LNCaP clone FGC (cell line): Measurements from ENCODE around the gene OPCML.

Source experiments
- DNase-seq: peaks from one replicate; pipeline ENCODE4 v3.0.0-alpha.2; 2011; ENCODE audit warnings: low read depth
- H3K4me3 ChIP-seq: 2 replicates; pipeline ENCODE4 v1.5.1; 2011; ENCODE audit warnings: mild to moderate bottlenecking, low read depth, low read length, control low read depth
- TF ChIP-seq, protein P1 (sequence below): IDR thresholded peaks from 2 replicates; pipeline ENCODE4 v1.5.1; 2012; ENCODE audit warnings: mild to moderate bottlenecking; ENCODE audit not compliant: control insufficient read depth, insufficient read depth; ENCODE audit errors: extremely low read depth

Gene OPCML

DNA sequence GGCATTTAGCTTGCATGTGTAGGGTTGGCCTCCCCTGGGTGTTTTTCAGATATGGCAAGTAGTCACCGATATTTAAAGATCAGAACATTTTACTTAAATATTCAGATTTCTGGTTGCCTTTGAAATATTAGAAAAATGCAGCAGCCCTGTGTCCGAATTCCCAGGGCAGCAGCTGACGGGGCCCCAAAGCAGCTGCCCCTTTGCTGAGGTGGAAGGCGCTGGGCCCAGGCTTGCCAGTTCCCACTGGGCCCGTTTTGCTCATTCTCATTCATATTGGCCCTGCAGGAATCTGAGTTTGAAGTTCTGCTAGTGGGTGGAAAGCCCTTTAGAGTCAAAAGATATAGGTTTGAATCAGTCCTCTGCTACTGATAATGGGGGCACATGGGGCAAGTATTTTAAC lies 692.1 kb downstream of the OPCML start:
- no peak for DNase-seq
- TF ChIP-seq, protein P1, sequence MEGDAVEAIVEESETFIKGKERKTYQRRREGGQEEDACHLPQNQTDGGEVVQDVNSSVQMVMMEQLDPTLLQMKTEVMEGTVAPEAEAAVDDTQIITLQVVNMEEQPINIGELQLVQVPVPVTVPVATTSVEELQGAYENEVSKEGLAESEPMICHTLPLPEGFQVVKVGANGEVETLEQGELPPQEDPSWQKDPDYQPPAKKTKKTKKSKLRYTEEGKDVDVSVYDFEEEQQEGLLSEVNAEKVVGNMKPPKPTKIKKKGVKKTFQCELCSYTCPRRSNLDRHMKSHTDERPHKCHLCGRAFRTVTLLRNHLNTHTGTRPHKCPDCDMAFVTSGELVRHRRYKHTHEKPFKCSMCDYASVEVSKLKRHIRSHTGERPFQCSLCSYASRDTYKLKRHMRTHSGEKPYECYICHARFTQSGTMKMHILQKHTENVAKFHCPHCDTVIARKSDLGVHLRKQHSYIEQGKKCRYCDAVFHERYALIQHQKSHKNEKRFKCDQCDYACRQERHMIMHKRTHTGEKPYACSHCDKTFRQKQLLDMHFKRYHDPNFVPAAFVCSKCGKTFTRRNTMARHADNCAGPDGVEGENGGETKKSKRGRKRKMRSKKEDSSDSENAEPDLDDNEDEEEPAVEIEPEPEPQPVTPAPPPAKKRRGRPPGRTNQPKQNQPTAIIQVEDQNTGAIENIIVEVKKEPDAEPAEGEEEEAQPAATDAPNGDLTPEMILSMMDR: no peak

DNA sequence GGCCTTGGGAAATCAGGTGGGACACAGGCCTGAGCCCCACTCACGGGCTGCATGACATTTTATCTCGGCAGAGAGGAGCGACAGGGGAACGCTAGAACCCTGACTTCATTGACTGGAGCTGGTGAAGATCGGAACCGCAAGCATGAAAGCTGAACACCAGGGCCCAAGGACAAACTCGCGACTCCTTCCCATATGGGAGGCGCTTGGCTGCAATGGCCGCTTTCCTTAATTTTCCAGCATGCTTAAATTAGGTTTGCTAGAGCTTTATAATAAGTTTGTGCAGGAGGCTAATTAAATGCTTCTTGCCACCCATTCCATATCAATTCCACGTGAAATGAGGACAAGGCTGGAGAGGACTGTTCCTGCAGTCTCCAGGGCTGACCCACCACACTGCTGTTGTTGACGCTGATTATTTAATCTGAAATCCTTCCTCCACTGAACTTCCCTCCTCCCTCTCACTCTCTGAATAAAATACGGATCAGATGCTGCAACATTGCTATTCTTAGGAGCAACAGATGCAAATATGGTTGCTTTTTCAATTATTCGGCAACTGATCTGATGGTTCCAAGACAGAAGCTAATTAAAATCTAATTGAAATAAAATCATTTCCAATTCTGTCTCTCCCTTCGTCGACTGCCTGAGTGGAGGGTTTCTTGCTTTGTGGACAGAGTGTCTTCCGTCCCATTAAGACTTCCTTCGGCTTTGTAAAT lies 692.9 kb downstream of the OPCML start:
- TF ChIP-seq, protein P1: no peak
- DNase-seq: no peak

More for the DNA sequence above, 692.1 kb downstream of the OPCML start:
- H3K4me3 ChIP-seq: no peak overlapping the region

GRCh38 chr11:132838627-132839026 lies 693.7 kb downstream of the OPCML start:
- TF ChIP-seq, protein P1: no peak
- DNase-seq: no peak
- no peak overlapping the region for H3K4me3 ChIP-seq

More for the DNA sequence above, 692.9 kb downstream of the OPCML start:
- no peak overlapping the region for H3K4me3 ChIP-seq

DNA sequence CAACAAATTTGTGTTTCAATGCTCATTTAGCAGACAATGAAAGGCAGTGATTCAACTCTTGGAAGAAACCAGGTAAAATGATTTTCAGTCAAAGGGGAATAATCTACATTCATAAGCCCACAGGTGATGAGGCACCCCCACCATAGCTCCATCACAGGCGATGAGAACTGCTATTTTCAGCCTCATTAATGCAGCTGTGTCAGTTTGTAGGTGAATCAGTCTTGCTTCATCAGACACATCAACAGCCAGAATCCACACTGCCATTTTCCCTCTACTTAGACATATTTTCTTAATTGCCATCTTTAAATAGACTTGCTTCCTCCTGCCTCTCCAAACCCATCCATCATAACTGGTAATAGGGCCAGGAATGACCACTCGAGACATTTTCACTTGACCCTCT lies 701.0 kb downstream of the OPCML start:
- TF ChIP-seq, protein P1: no peak
- H3K4me3 ChIP-seq: no peak overlapping the region
- no peak for DNase-seq

DNA sequence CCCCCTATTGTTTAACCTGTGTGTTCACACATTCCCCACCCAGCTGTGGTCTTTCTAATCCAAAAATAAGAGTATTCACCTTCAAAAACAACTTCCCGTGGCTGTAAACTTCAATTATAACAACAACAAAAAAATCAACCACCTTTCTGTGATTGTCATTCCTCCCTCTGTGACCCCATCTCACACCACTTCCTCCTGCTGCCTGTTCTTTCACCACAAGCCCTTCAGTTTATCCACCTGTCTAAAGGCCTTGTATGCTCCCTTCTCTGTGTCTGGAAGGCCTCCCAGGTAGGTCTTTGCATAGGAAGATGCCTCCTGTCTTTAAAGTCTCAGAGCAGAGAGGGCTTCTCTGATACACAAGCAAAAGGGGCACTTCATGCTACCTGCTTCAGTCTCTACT lies 707.7 kb downstream of the OPCML start:
- H3K4me3 ChIP-seq: no peak overlapping the region
- TF ChIP-seq, protein P1: no peak
- no peak for DNase-seq

- DNase-seq: no peak
- TF ChIP-seq, protein P1: no peak
- no peak overlapping the region for H3K4me3 ChIP-seq
Measured at GRCh38 chr11:132822276-132822675, 710.0 kb downstream of the OPCML start.

DNA sequence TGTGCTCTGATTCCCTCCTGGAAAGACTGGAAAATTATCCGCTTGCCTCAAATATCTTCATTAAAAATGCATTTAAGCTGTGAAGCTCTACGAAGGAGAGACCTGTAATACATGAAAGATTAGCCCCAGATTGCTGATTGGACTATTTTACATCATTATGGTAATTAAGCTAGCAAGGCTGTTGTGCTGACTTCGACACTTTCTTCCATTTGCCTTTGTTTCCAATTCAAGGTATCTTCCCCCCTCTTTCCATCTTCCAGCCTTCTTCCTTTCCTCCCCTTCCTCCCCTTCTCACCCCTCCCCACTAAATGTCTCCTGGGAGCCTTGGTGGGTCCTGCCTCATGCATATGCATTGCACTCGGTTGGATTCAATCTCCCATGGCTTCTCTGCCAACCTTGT lies 710.8 kb downstream of the OPCML start:
- no peak overlapping the region for H3K4me3 ChIP-seq
- DNase-seq: no peak
- TF ChIP-seq, protein P1: no peak
